T-helper 2 cell treated with Interferon-gamma antibody and Interleukin-4, amounts not matched to agents 5 μg/mL and 100 μg/mL, for 36 hours (primary cell): ENCODE measurements around the gene RBM28.
A peak's percentile ranks its signal among the peaks of the same experiment; 100 is the strongest.

Experiments used
- DNase-seq: peaks from one replicate; pipeline ENCODE4 v3.0.0; 2021; ENCODE audit warnings: low spot score
- H3K27ac Mint-ChIP-seq: one replicate; pipeline ENCODE4 v1.8.0; 2021; ENCODE audit warnings: mild to moderate bottlenecking, mixed read lengths
- H3K27me3 Mint-ChIP-seq: one replicate; pipeline ENCODE4 v1.8.0; 2021; ENCODE audit warnings: low read depth, mixed read lengths
- H3K36me3 Mint-ChIP-seq: one replicate; pipeline ENCODE4 v1.8.0; 2021; ENCODE audit warnings: low read depth, mixed read lengths
- H3K4me1 Mint-ChIP-seq: one replicate; pipeline ENCODE4 v1.8.0; 2021; ENCODE audit warnings: low read depth, mixed read lengths
- H3K4me3 Mint-ChIP-seq: one replicate; pipeline ENCODE4 v1.8.0; 2022; ENCODE audit warnings: mild to moderate bottlenecking, moderate library complexity, mixed read lengths
- H3K9me3 Mint-ChIP-seq: one replicate; pipeline ENCODE4 v1.8.0; 2021; ENCODE audit warnings: mixed read lengths

The RBM28 gene

DNA sequence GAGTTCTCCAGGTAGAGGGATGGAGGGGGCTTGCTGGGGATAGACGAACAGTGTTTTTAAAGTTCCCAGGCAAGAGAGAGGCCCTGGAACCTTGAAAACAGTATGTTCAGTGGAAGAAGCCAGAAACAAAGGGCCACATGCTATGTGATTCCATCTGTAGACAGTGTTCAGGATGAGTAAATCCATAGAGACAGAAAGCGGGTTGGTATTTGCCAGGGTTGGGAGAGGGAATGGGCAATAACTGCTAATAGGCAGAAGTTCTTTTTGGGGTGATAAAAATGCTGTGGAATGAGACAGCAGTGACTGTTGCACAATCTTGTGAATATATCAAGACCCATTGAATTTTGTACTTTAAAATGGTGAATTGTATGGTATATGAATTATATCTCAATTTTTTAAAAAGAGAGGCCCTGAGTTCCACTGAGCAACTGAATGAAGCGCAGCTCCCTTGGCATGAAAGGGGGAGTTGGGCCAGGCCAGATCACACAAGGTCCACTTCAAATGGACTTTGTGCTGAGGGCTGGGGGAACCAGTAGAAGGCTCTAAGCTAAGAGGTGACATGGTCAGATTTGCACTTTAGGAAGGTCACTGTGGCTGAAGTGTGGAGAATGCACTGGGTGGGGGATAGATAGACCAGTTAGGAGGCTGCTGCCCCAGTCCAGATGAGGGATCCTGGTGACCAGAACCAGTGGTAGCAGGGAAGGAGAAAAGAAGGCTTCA lies 68.7 kb downstream of the RBM28 start:
- no peak for DNase-seq
- Mint-ChIP-seq H3K9me3 (peaks cover 3% of the 10 kb centered on the region), H3K27ac (no peak overlapping the region), H3K4me3 (no peak overlapping the region), H3K36me3 (no peaks in the 10 kb centered on the region), H3K4me1 (no peaks in the 10 kb centered on the region), H3K27me3 (peaks cover 30% of the 10 kb centered on the region)

DNA sequence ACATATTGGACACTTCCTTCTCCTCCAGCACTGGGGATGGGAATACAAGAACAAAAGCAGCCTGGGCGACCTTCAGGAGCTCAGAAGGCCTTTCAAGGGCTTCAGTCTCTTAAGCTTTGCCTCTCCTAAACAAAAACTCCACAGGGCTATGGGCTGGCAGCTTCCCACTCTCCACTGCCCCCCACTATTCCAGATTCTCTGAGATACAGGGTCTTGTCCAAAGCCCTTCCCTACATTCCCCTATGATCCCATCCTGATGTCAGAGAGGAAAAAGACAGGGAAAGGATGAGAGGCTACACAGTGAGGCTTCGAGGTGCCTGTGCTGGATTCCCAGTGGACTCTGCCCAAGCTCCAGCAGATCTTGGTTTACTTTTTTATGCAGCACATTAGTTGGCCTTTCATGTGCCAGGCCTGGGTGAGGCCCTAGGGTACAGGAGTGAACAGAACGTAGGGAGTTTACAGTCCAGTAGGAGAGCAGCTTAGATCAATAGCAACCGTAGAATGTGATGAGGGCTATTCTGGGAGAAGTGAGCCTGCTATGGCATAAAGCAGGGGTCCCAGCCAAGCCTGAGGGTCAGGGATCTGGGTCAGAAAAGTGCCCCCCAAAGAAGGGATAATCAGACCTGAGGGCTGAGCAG lies 69.3 kb downstream of the RBM28 start:
- Mint-ChIP-seq H3K4me3 (no peak overlapping the region), H3K9me3 (no peaks in the 10 kb centered on the region), H3K36me3 (no peaks in the 10 kb centered on the region), H3K27ac (no peak overlapping the region), H3K4me1 (no peaks in the 10 kb centered on the region), H3K27me3 (peaks cover 33% of the 10 kb centered on the region)
- DNase-seq = no peak

DNA sequence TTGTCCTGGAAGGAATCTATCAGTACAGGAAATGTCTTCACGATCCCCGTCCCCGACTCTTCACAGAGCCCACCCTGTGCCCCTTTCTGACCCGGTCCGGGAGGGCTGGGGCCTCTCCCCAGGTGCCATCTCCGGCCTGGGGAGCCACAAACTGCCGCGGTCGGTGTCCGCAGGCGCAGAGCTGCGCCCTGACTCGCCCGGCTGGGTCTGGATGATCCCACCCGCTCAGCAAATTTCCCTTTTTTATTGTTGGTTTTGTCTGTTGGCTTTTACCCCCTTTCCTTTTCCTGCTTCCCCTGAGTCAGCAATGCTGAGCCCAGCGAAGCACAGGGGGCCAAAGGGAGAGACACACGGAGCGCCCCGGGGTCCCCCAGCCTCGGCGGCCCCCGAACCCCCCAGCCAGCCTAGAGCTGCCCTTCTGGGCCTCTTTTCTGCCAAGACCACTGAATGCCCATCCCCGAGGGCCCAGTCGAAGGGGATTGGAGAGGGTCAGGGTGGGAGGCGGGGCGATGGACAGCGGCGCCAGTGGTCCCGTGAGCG lies 71.7 kb downstream of the RBM28 start:
- no peaks in the 10 kb centered on the region for H3K4me1 Mint-ChIP-seq
- H3K9me3 Mint-ChIP-seq = no peaks in the 10 kb centered on the region
- H3K36me3 Mint-ChIP-seq = no peaks in the 10 kb centered on the region
- no peak overlapping the region for H3K4me3 Mint-ChIP-seq
- DNase-seq = no peak
- H3K27ac Mint-ChIP-seq = no peak overlapping the region
- peaks cover 48% of the 10 kb centered on the region for H3K27me3 Mint-ChIP-seq

DNA sequence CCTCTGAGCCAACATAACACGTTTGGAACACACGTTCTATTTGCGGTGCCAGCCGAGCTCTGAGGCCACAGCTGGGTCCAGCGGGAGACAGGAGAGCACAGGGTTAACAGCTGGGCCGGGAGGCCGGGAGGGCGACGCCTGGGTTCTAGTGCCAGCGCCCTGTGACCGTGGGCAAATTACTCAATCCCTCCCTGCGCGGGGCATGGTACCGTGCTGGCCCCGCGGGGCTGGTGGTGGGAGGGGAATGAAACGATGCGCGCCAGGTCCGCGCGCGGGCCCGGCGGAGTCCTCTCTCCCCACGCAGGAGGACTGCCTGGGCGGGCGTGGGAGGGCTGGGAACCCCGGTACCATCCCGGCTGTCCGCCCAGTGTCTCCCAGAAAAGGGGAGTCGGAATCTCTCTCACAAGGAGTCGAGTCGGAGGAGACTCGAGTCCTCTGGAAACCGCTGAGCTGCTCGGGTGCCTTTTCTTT lies 72.2 kb downstream of the RBM28 start:
- peak overlapping the region; percentile 25 for H3K4me3 Mint-ChIP-seq
- no peaks in the 10 kb centered on the region for H3K9me3 Mint-ChIP-seq
- H3K27me3 Mint-ChIP-seq = peaks cover 52% of the 10 kb centered on the region
- DNase-seq = no peak
- no peaks in the 10 kb centered on the region for H3K4me1 Mint-ChIP-seq
- H3K36me3 Mint-ChIP-seq = no peaks in the 10 kb centered on the region
- no peak overlapping the region for H3K27ac Mint-ChIP-seq

DNA sequence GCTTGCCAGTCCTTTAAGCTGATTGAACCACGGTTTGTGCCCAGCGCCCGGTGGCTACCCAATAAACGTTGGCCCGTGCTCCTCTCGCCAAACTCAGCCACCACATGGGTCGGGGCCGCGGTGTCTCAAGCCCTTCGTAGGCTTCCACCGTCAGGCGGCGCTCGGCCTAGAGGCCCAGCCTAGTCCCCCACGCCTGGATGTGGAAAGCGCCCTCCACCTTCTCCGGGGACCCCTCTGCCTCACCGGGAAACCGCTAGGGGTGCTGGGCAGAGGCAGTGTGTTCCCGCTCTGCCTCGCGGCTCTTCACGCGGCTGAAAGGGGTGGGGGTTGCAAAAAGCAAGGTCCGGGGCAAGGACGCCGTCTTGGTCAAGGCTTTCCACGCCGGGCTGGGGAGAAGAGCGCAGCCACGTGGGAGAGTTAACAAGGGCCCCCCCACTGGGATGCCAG lies 72.9 kb downstream of the RBM28 start:
- Mint-ChIP-seq H3K9me3 (no peaks in the 10 kb centered on the region), H3K4me3 (no peak overlapping the region), H3K27ac (no peak overlapping the region), H3K4me1 (no peaks in the 10 kb centered on the region), H3K36me3 (no peaks in the 10 kb centered on the region), H3K27me3 (peaks cover 57% of the 10 kb centered on the region)
- DNase-seq = no peak

DNA sequence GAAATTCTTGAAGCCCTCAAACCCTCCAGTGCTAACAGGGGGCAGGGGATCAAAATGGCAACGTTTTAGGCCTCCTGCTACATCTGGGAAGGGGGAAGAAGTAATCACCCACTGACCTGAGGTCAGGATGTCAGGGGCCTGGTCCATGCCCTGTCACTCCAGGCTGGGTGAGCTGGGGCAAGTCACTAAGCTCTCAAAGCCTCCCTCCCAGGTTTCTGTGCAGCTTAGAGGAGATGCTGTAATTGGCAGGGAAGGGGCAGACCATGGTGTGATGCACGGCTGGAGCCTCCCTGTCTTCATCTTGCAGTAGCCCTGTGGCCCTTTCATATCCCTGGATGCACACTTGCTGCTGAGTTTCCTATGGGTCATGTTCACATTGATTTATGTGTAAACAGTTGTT lies 75.5 kb downstream of the RBM28 start:
- Mint-ChIP-seq H3K4me1 (no peaks in the 10 kb centered on the region), H3K36me3 (no peaks in the 10 kb centered on the region), H3K27me3 (peaks cover 52% of the 10 kb centered on the region), H3K4me3 (no peak overlapping the region), H3K9me3 (no peaks in the 10 kb centered on the region), H3K27ac (no peak overlapping the region)
- no peak for DNase-seq

DNA sequence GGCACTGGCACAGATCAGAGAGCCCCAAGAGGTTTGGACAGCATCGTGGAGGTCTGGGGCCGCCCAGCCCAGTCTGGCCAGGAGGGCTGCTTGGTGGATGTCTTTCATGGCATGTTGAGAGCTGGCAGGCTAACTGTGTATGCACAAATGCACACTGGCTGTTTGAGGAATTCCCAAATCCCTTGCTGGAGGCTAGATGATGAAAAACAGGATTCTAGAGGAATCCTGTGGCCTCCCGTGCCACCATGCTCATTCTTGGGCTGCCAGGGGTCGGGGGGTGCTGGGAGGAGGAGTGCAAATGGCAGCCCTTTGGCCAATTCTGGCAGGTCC lies 76.1 kb downstream of the RBM28 start:
- DNase-seq = no peak
- Mint-ChIP-seq H3K27ac (no peak overlapping the region), H3K36me3 (no peaks in the 10 kb centered on the region), H3K27me3 (peaks cover 47% of the 10 kb centered on the region), H3K9me3 (no peaks in the 10 kb centered on the region), H3K4me1 (no peaks in the 10 kb centered on the region), H3K4me3 (no peak overlapping the region)

DNA sequence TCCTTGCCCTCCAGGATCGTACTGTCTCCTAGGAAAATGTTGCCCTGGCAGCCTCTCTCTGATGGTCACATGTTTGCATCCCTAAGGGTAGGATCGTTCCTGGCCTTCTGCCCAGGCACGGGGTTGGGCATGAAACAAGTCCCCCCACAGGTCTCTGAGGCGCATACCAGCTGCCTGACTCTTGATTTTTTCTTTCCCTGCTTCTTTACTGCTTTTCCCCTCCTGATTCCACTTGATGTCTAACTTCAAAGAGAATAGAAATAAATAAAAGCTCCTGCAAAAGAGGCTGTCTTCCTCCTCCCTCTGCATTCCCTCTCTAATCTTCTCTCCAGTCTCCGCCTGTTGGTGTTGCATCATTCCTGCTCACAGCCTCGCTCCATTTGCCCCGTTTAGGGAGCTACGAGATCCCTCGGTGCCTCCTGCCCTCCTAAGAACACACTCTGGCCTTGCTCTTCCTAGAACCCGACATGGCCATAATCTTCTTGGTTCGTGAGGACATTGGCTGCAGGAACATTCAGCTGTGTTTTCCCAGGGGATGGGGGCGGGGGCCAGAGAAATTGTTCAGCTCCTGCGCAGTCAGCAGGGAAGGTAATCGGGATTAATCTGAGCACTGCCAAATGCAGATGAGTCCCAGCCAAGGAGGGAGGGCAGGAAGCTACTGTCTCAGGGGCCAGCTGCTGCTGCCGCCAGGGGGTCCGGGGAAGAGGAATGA lies 76.7 kb downstream of the RBM28 start:
- no peak for DNase-seq
- Mint-ChIP-seq H3K27me3 (peaks cover 43% of the 10 kb centered on the region), H3K27ac (no peak overlapping the region), H3K9me3 (no peaks in the 10 kb centered on the region), H3K4me1 (no peaks in the 10 kb centered on the region), H3K36me3 (no peaks in the 10 kb centered on the region), H3K4me3 (no peak overlapping the region)

DNA sequence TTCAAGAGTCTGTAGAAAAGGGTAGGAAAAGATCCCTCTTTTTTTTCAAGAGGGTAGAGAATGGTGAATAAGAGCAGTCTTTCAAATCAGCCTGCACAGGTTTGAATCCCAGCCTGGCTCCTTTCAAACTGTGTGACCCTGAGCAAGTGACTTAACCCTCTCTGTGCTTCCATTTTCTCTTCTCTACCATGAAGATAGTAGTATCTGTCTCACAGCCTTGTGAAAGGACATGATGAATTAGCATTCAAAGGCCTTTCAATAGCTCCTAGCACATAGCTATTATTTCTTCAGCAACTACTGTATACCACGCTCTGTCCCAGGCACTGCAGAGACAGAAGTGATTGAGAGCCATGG lies 77.2 kb downstream of the RBM28 start:
- Mint-ChIP-seq H3K9me3 (no peaks in the 10 kb centered on the region), H3K27me3 (peaks cover 43% of the 10 kb centered on the region), H3K4me3 (no peak overlapping the region), H3K36me3 (no peaks in the 10 kb centered on the region), H3K27ac (no peak overlapping the region), H3K4me1 (no peaks in the 10 kb centered on the region)
- DNase-seq = no peak

DNA sequence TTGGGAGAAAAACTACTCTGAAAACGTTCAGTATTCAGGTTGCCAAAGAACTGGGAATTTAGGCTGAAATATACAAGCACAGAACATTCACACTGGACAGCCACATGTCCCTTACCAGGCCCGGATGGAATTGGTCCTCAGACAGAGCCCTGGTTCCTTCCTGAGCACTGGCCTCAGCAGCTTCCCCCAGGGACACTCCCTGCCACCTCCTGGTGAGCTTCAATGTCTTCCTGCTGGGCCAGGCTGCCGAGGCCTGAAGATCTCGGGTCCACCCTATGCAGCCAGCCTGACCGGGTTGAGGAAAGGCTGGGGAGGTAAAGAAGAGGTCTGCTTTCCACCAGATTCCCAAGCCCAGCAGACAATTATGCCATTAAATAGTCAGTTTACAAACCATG lies 77.8 kb downstream of the RBM28 start:
- Mint-ChIP-seq H3K4me3 (no peak overlapping the region), H3K36me3 (no peaks in the 10 kb centered on the region), H3K4me1 (no peaks in the 10 kb centered on the region), H3K27ac (no peak overlapping the region), H3K27me3 (peaks cover 38% of the 10 kb centered on the region), H3K9me3 (no peaks in the 10 kb centered on the region)
- DNase-seq = no peak

DNA sequence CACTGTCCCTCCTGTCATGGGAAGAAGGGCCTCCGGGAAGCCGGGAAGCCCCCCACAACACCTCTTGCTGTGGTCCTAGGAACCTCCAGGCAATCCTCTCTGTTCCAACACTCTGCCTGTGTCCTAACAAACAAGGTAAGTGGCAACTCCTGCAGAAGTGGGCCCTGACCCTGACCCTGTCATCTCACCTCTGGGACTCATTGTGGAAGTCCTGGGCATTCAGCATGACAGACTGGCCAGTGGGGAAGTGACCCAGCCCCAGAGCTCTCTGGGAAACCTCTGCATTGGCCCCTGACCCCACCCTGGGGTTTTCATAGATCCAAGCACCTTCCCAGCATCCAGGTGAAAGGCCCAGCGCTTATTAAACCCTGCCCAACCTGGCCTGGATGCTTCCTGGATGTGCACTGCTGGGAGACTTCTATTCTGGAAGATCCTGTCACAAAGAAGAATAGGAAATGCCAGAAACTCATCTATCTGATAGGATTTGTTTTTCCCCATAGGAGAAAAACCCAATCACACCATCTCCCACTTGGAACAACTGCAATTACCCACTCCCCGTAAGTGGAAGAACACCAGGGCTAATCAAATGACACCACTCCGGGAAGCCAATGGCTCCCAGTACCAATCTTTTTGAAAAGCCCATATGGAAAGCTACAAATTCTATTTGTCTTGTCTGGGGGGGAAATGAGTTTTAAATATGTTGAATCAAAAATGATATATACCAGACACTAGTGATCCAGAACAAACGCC lies 78.4 kb downstream of the RBM28 start:
- H3K27ac Mint-ChIP-seq = no peak overlapping the region
- H3K4me1 Mint-ChIP-seq = no peaks in the 10 kb centered on the region
- no peaks in the 10 kb centered on the region for H3K36me3 Mint-ChIP-seq
- H3K9me3 Mint-ChIP-seq = no peaks in the 10 kb centered on the region
- no peak overlapping the region for H3K4me3 Mint-ChIP-seq
- H3K27me3 Mint-ChIP-seq = peaks cover 35% of the 10 kb centered on the region
- DNase-seq = no peak

DNA sequence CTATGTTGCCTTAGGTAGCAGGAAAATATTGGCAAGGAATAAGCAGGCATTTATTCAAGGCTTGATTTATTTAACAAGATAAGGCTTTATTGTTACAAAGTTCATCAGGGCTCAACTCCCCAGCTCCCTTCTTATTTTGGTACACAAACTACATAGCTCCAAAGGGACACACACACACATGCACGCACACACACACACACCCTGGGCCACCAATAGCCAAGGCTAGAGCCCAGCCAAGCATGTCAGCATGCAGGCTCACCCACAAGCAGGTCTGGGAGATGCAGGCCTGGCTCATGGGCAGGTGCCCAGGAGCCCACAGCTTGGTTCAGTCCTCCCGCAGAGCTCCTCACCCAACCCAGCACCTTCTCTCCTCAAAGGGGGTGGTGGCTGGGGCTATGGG lies 79.2 kb downstream of the RBM28 start:
- Mint-ChIP-seq H3K36me3 (no peaks in the 10 kb centered on the region), H3K4me3 (no peak overlapping the region), H3K4me1 (no peaks in the 10 kb centered on the region), H3K9me3 (no peaks in the 10 kb centered on the region), H3K27ac (no peak overlapping the region), H3K27me3 (peaks cover 29% of the 10 kb centered on the region)
- DNase-seq = no peak

DNA sequence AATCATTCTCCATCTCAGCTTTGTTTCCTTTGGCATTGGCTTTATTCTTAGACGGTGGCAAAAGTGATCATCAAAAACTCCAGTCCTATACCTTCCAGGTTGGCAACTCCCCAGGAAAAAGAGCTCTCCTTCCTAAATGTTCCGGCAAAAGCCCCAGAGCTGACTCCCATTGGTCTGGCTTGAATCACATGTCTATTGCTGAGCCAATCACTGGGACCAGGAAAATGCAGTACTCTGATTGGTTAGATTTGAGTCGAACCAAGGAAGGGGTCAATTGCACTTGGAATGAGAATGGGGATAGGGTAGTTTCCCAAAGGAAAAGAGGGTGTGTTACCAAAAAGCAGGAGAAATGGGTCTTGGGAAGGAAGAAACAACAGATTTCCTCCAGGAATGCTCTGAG lies 80.3 kb downstream of the RBM28 start:
- no peaks in the 10 kb centered on the region for H3K4me1 Mint-ChIP-seq
- H3K27me3 Mint-ChIP-seq = peaks cover 19% of the 10 kb centered on the region
- no peaks in the 10 kb centered on the region for H3K36me3 Mint-ChIP-seq
- DNase-seq = no peak
- no peaks in the 10 kb centered on the region for H3K9me3 Mint-ChIP-seq
- no peak overlapping the region for H3K4me3 Mint-ChIP-seq
- H3K27ac Mint-ChIP-seq = no peak overlapping the region
